ENCODE measurements around the gene WLS.

- TF ChIP-seq GATA2 (IDR thresholded peaks at IDR 0.05; ENCODE audit: low read depth, low read length) (no peak), GATA3 (IDR thresholded peaks at IDR 0.05; ENCODE audit: low read depth, low read length) (no peak)
Measured at GRCh38 chr1:68269637-68270430, 37.5 kb upstream of the WLS start.
